NCI-H1417 treated with DMSO at 0.1 percent for 48 hours (cell line): ENCODE data around the gene TMEM106C.

Source experiments
- DNase-seq: peaks from one replicate; lab custom pipeline; 2025; lab: John Stamatoyannopoulos, UW

The TMEM106C gene

GRCh38 chr12:48016373-48017020, 53.1 kb downstream of the TMEM106C start:
- no peak for DNase-seq

GRCh38 chr12:48017496-48017895, 54.1 kb downstream of the TMEM106C start:
- no peak for DNase-seq

GRCh38 chr12:48017921-48018617, 54.7 kb downstream of the TMEM106C start:
- no peak for DNase-seq
